NCI-H748 treated with DMSO at 0.1 percent for 48 hours (cell line): ENCODE data around the gene CDK4.
"Not testable (repeated sequence)": the region's sequence is repeated elsewhere in the genome, so short reads cannot be mapped to it uniquely, and the experiment has no call there.

Source experiments
- DNase-seq: peaks from one replicate; lab custom pipeline; 2025; lab: John Stamatoyannopoulos, UW

The CDK4 gene

GRCh38 chr12:57724936-57725740, 27.0 kb downstream of the CDK4 start:
- DNase-seq = no peak

GRCh38 chr12:57724003-57724935, 27.8 kb downstream of the CDK4 start:
- DNase-seq = no peak

- DNase-seq = no peak
Observed at GRCh38 chr12:57723630-57723962, 28.5 kb downstream of the CDK4 start.

GRCh38 chr12:57722716-57723629, 29.1 kb downstream of the CDK4 start:
- no peak for DNase-seq

- not testable (repeated sequence) for DNase-seq
Observed at GRCh38 chr12:57721846-57722608, 30.1 kb downstream of the CDK4 start.

GRCh38 chr12:57720606-57721595, 31.2 kb downstream of the CDK4 start:
- DNase-seq = no peak

- no peak for DNase-seq
Observed at GRCh38 chr12:57719777-57720605, 32.1 kb downstream of the CDK4 start.

GRCh38 chr12:57718641-57719528, 33.2 kb downstream of the CDK4 start:
- no peak for DNase-seq

GRCh38 chr12:57717846-57718640, 34.1 kb downstream of the CDK4 start:
- DNase-seq = no peak

GRCh38 chr12:57717131-57717530, 35.0 kb downstream of the CDK4 start:
- no peak for DNase-seq

GRCh38 chr12:57716305-57716704, 35.8 kb downstream of the CDK4 start:
- DNase-seq = no peak

- no peak for DNase-seq
Observed at GRCh38 chr12:57715786-57716185, 36.3 kb downstream of the CDK4 start.

- DNase-seq = not testable (repeated sequence)
Observed at GRCh38 chr12:57715036-57715748, 36.9 kb downstream of the CDK4 start.

- no peak for DNase-seq
Observed at GRCh38 chr12:57713209-57713608, 38.9 kb downstream of the CDK4 start.

- no peak for DNase-seq
Observed at GRCh38 chr12:57712701-57713100, 39.4 kb downstream of the CDK4 start.

GRCh38 chr12:57708296-57708695, 43.8 kb downstream of the CDK4 start:
- no peak for DNase-seq

GRCh38 chr12:57707250-57707649, 44.9 kb downstream of the CDK4 start:
- DNase-seq = no peak
